Tibial nerve (tissue), 4 donors: ENCODE results near the gene NLRP6.

Experiments
- EP300 ChIP-seq, 2 donors: sonication (generic); formaldehyde crosslinking; IDR thresholded peaks; one replicate each; pipeline ENCODE4 v1.6.1; 2017; ENCODE audit warnings: antibody characterized with exemption in 2 of 2, mild to moderate bottlenecking in 1 of 2
- POLR2A ChIP-seq, 2 donors: fragments of 450-650 bp; IDR thresholded peaks; one replicate each; pipeline ENCODE4 v1.6.1; 2017; ENCODE audit warnings: antibody characterized with exemption in 2 of 2, mild to moderate bottlenecking in 2 of 2, moderate library complexity in 2 of 2
- TF ChIP-seq, protein P1 (sequence below), 5 experiments: fragments of 200-600 bp in 3 of 5; fragments of 450-650 bp in 2 of 5; sonication (generic) in 3 of 5; IDR thresholded peaks; one replicate each; pipeline ENCODE4 v1.5.1; 2016 to 2019; ENCODE audit warnings: antibody characterized with exemption in 5 of 5, mild to moderate bottlenecking in 3 of 5, moderate library complexity in 2 of 5

- TF ChIP-seq POLR2A (IDR thresholded peaks at IDR 0.05) (no peak), EP300 (IDR thresholded peaks at IDR 0.05) (no peak)
- TF ChIP-seq, protein P1, sequence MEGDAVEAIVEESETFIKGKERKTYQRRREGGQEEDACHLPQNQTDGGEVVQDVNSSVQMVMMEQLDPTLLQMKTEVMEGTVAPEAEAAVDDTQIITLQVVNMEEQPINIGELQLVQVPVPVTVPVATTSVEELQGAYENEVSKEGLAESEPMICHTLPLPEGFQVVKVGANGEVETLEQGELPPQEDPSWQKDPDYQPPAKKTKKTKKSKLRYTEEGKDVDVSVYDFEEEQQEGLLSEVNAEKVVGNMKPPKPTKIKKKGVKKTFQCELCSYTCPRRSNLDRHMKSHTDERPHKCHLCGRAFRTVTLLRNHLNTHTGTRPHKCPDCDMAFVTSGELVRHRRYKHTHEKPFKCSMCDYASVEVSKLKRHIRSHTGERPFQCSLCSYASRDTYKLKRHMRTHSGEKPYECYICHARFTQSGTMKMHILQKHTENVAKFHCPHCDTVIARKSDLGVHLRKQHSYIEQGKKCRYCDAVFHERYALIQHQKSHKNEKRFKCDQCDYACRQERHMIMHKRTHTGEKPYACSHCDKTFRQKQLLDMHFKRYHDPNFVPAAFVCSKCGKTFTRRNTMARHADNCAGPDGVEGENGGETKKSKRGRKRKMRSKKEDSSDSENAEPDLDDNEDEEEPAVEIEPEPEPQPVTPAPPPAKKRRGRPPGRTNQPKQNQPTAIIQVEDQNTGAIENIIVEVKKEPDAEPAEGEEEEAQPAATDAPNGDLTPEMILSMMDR (IDR thresholded peaks at IDR 0.05), result no peak
These were observed 5.8 kb upstream of the NLRP6 start for GRCh38 chr11:272195-272930.
